GM12878 (cell line): ENCODE measurements around the gene SLC29A1. TPM values are rescaled to one million over a fixed set of nuclear protein-coding genes. Genes with fewer than 3 reads are reported as not detected.

ENCODE experiments used
- ATAC-seq: fragments of 200-7000 bp; cut with Tn5 transposase; 3 replicates; pipeline ENCODE4 v1.9.1; 2020; ENCODE audit warnings: mild to moderate bottlenecking, moderate library complexity
- BruUV-seq: library from RNA; stranded (reverse); fragments of 400-500 nt; replicated peaks from 2 replicates; lab custom pipeline; 2021; lab: Mats Ljungman, UMichigan
- CTCF ChIA-PET: fragments of 300-600 bp; sonication (Branson Sonifier 250); formaldehyde crosslinking; extraction: SDS; loops from one replicate; lab custom pipeline; 2021; ENCODE audit warnings: inconsistent platforms; lab: Yijun Ruan, JAX
- POLR2A ChIA-PET: fragments of 350-600 bp; formaldehyde crosslinking; extraction: SDS; loops from one replicate; lab custom pipeline; 2021; ENCODE audit warnings: inconsistent platforms; lab: Charles Lee
- RAD21 ChIA-PET: fragments of 300-600 bp; sonication (Branson Sonifier 250); formaldehyde crosslinking; loops from one replicate; lab custom pipeline; 2023; ENCODE audit warnings: antibody characterized with exemption; ENCODE audit not compliant: unreplicated experiment; lab: Charles Lee
- SMC1A ChIA-PET: fragments of 300-600 bp; sonication (Branson Sonifier 250); formaldehyde crosslinking; loops from one replicate; lab custom pipeline; 2023; ENCODE audit not compliant: unreplicated experiment, uncharacterized antibody; lab: Charles Lee
- DNase-seq: peaks from one replicate; pipeline ENCODE4 v3.0.0-alpha.2; 2011; ENCODE audit warnings: low read depth, low spot score
- FAIRE-seq: peaks from 3 replicates; lab custom pipeline; 2011; peaks lifted over from hg19 to GRCh38; lab: Jason Lieb, UNC
- H2AFZ ChIP-seq: 2 replicates; pipeline ENCODE4 v1.6.0; 2011; ENCODE audit warnings: low read depth, low read length, control low read depth; ENCODE audit not compliant: control insufficient read depth
- H3K27ac ChIP-seq: 2 replicates; pipeline ENCODE4 v1.5.1; 2011; ENCODE audit warnings: control low read depth; ENCODE audit not compliant: control insufficient read depth, insufficient read depth
- H3K27me3 ChIP-seq, 2 experiments: replicated peaks in 1 of 2; 2 replicates each; pipeline versions ENCODE4 v1.6.0 to v1.6.1; 2011; ENCODE audit warnings: low read length in 1 of 2; ENCODE audit not compliant: control insufficient read depth in 2 of 2, insufficient read depth in 2 of 2
- H3K36me3 ChIP-seq, 2 experiments: 2 replicates each; pipeline ENCODE4 v1.5.1; 2011; ENCODE audit warnings: low read length in 1 of 2; ENCODE audit not compliant: control insufficient read depth in 2 of 2, insufficient read depth in 2 of 2
- H3K4me1 ChIP-seq: 2 replicates; pipeline ENCODE4 v1.6.1; 2011; ENCODE audit warnings: mild to moderate bottlenecking, low read length, moderate library complexity, mixed read lengths; ENCODE audit not compliant: control insufficient read depth, insufficient read depth
- H3K4me2 ChIP-seq: 2 replicates; pipeline ENCODE4 v1.6.0; 2011; ENCODE audit warnings: control low read depth; ENCODE audit not compliant: control insufficient read depth, insufficient read depth
- H3K4me3 ChIP-seq: fragments of 200-600 bp; sonication (generic); 2 replicates; pipeline ENCODE4 v1.5.1; 2016
- H3K79me2 ChIP-seq: 2 replicates; pipeline ENCODE4 v1.6.0; 2011; ENCODE audit warnings: low read length; ENCODE audit not compliant: control insufficient read depth, insufficient read depth
- H3K9ac ChIP-seq: 2 replicates; pipeline ENCODE4 v1.8.0; 2011; ENCODE audit warnings: low read length, control low read depth, mixed read lengths; ENCODE audit not compliant: control insufficient read depth, insufficient read depth
- H3K9me3 ChIP-seq: replicated peaks from 3 replicates; pipeline ENCODE4 v1.5.1; 2011; ENCODE audit warnings: mild to moderate bottlenecking, low read length; ENCODE audit not compliant: control insufficient read depth, insufficient read depth
- H4K20me1 ChIP-seq: 2 replicates; pipeline ENCODE4 v1.6.0; 2011; ENCODE audit not compliant: control insufficient read depth, insufficient read depth
- SMARCA5 ChIP-seq: fragments of 450-650 bp; IDR thresholded peaks from 2 replicates; pipeline ENCODE4 v1.6.1; 2017; ENCODE audit warnings: mild to moderate bottlenecking
- WGBS: methylation state at CpG from one replicate; pipeline ENCODE4 v1.1.6; 2016; ENCODE audit warnings: low lambda C conversion rate; ENCODE audit not compliant: insufficient replicate concordance, insufficient coverage; ENCODE audit errors: missing lambda C conversion rate; 5-methylcytosine and 5-hydroxymethylcytosine counted together
- in situ Hi-C: fragments of 300-500 bp; cut with MboI; formaldehyde crosslinking; loops from 9 replicates; pipeline ENCODE4 v1.14.3; 2018; ENCODE audit warnings: mixed read lengths
- intact Hi-C: fragments of 100-400 bp; cut with micrococcal nuclease; formaldehyde crosslinking; loops from one replicate; pipeline ENCODE4 v1.14.2; 2022; ENCODE audit not compliant: unreplicated experiment
- polyA plus RNA-seq, 11 experiments: library from polyadenylated mRNA; depleted of rRNA in 4 of 11; unstranded in 6 of 11; stranded (reverse) in 5 of 11; fragments of >200 nt; fragmentation: Nextera tagmentation in 4 of 11; fragmentation: Illumina TruSeq in 1 of 11; extraction: Ambion mirVana in 4 of 11; extraction: Trizol in 1 of 11; gene quantifications; 1 replicate in 1 of 11; 2 replicates in 10 of 11; pipeline versions ENCODE4 v1.2.1 to v1.2.3, GENCODE V29; 2011 to 2016; ENCODE audit warnings: inconsistent platforms in 2 of 11, missing spikeins in 2 of 11, low read depth in 1 of 11
- total RNA-seq, 4 experiments: library from RNA; depleted of rRNA in 3 of 4; stranded (reverse); fragments of >200 nt in 3 of 4; fragmentation: Illumina TruSeq in 1 of 4; extraction: Trizol in 1 of 4; gene quantifications; 2 replicates each; pipeline versions ENCODE4 v1.2.1 to v1.2.3, GENCODE V29; 2013 to 2021
- TF ChIP-seq, protein P1 (sequence below): fragments of 450-650 bp; IDR thresholded peaks from 2 replicates; pipeline ENCODE4 v1.6.1; 2017; ENCODE audit warnings: mild to moderate bottlenecking

The SLC29A1 gene
- total and polyA plus RNA-seq, 10 of the 15 experiments (the other 5 are each of a cell fraction or from before 2014, with no cell fraction given) = 10.0 to 132 (median 93.4) TPM

DNA sequence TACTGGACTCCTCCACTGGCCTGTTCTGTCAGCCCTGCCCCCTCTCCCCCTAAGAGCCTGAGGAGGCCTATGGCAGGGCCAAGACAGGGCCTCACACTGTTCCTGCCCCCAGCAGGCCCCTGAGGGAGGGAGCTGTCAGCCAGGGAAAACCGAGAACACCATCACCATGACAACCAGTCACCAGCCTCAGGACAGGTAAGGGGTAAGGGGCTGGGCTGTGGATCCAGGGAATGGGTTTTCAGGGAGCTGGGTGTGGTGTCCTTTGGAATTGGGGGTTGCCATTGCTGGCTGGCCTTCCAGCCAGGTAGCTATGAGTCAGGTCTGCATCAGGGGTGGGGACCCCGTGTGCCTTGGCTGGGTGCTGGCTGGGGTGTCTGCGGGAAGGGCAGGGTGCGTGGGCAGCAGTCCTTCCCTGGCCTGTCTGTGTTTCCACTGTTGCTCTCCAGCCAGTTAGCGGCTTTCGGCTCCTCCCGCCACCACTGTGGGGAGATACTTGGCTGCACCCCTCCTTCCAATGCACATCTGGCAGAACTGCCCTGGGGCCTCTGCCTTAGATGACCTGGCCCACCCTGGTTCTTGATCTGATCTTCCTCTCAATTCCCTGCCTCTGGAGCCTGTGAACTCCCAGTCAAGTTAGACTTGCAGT lies 3.9 kb downstream of the SLC29A1 start:
- no peak for FAIRE-seq
- H4K20me1 ChIP-seq = no peaks in the 10 kb centered on the region
- DNase-seq = no peak
- H3K9me3 ChIP-seq = no peaks in the 10 kb centered on the region
- RAD21 ChIA-PET = interaction anchor here (1.0 to 1.7 kb wide), 2 partner anchors 15 to 52 kb away, joined by 3 to 4 read pairs; no protein-coding TSS in a partner anchor
- in situ Hi-C loops = no loop called here
- BruUV-seq = no TSS peak
- intact Hi-C loops = no loop called here
- no peak for ATAC-seq
- H3K4me2 ChIP-seq = no peak overlapping the region
- no peak overlapping the region for H3K27ac ChIP-seq
- 78% methylated on average over 7 of the region's 7 CpGs for WGBS
- peaks cover 31% of the 10 kb centered on the region for H3K79me2 ChIP-seq
- peaks cover 18% of the 10 kb centered on the region for H3K4me1 ChIP-seq
- TF ChIP-seq, protein P1, sequence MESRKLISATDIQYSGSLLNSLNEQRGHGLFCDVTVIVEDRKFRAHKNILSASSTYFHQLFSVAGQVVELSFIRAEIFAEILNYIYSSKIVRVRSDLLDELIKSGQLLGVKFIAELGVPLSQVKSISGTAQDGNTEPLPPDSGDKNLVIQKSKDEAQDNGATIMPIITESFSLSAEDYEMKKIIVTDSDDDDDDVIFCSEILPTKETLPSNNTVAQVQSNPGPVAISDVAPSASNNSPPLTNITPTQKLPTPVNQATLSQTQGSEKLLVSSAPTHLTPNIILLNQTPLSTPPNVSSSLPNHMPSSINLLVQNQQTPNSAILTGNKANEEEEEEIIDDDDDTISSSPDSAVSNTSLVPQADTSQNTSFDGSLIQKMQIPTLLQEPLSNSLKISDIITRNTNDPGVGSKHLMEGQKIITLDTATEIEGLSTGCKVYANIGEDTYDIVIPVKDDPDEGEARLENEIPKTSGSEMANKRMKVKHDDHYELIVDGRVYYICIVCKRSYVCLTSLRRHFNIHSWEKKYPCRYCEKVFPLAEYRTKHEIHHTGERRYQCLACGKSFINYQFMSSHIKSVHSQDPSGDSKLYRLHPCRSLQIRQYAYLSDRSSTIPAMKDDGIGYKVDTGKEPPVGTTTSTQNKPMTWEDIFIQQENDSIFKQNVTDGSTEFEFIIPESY = peak; percentile 60; the same call in 1 of the 2 replicates
- no peak for TF ChIP-seq SMARCA5
- CTCF ChIA-PET = interaction anchor here (0.7 to 6.0 kb wide), 5 partner anchors 10 to 53 kb away, joined by 3 to 39 read pairs (median 4); partner anchors contain the start of gene HSP90AB1
- H3K27me3 ChIP-seq = no peaks in the 10 kb centered on the region
- SMC1A ChIA-PET = interaction anchor here (0.8 to 2.3 kb wide), 5 partner anchors 8 to 64 kb away, joined by 3 to 6 read pairs (median 4); no protein-coding TSS in a partner anchor
- POLR2A ChIA-PET = interaction anchor here (0.6 to 1.0 kb wide), 3 partner anchors 8 to 698 kb away, joined by 3 read pairs; no protein-coding TSS in a partner anchor
- no peak overlapping the region for H2AFZ ChIP-seq
- H3K4me3 ChIP-seq = no peak overlapping the region
- H3K9ac ChIP-seq = no peak overlapping the region
- H3K36me3 ChIP-seq = peaks cover under 1 to 13% of the 10 kb centered on the region in 2 experiments; a peak in 3 of 4 replicates
